Measurements from ENCODE around the gene MYL12B. TPM values are rescaled to one million over a fixed set of nuclear protein-coding genes. Genes with fewer than 3 reads are reported as not detected.
"Not testable (repeated sequence)": the region's sequence is repeated elsewhere in the genome, so short reads cannot be mapped to it uniquely, and the experiment has no call there.

Gene MYL12B
- 100 to 1,000 TPM; 184 to 194 TPM for total RNA-seq
- polyA plus RNA-seq = 100 to 1,000 TPM; 828 to 956 (median 830) TPM
- 149 to 279 (median 241) reads per million in 6 experiments for total RNA-seq

- Mint-ChIP-seq H3K9me3 (no peaks in the 10 kb centered on the region), H3K27me3 (no peaks in the 10 kb centered on the region), H3K27ac (peak within 1 kb of the TSS; percentile 97 to 100 (median 99)), H3K36me3 (peaks cover 6 to 21% (median 18%) of the 10 kb centered on the region in 3 donors), H3K4me1 (peaks cover 40 to 89% (median 84%) of the 10 kb centered on the region in 4 donors), H3K4me3 (peak within 1 kb of the TSS; percentile 91 to 100 (median 98))
- DNase-seq = peak; percentile 64 to 94 (median 77)
- ATAC-seq = peak; percentile 73 to 76
- POLR2A ChIA-PET = interaction anchor here (0.5 to 3.7 kb wide), 21 partner anchors 10 to 405 kb away, joined by 3 to 244 read pairs (median 5); partner anchors contain the start of gene MYL12A
These were observed at the start of gene MYL12B for GRCh38 chr18:3261373-3262233. TSS of gene MYL12B (plus strand) at chr18:3262133. CDS start at chr18:3272899, 10,766 bp downstream.

GRCh38 chr18:3212657-3213056 is 49.3 kb upstream of the MYL12B start:
- no peaks in the 10 kb centered on the region for H3K9me3 Mint-ChIP-seq
- H3K36me3 Mint-ChIP-seq = peaks cover 0 to 17% (median 3%) of the 10 kb centered on the region in 3 donors
- peak overlapping the region in 1 of 10 donors; percentile 43 for H3K4me3 Mint-ChIP-seq
- ATAC-seq (no peak), DNase-seq (no peak)
- POLR2A ChIA-PET = interaction anchor here (0.6 kb wide), 1 partner anchor 538 kb away, joined by 4 read pairs; no protein-coding TSS in a partner anchor
- peak overlapping the region in 8 of 10 donors; percentile 51 to 95 (median 84) for H3K27ac Mint-ChIP-seq
- no peaks in the 10 kb centered on the region for H3K27me3 Mint-ChIP-seq
- peaks cover 11 to 18% (median 16%) of the 10 kb centered on the region in 4 donors for H3K4me1 Mint-ChIP-seq

GRCh38 chr18:3213300-3214059 is 48.5 kb upstream of the MYL12B start:
- Mint-ChIP-seq H3K4me1 (peaks cover 11 to 18% (median 16%) of the 10 kb centered on the region in 4 donors), H3K27ac (peak overlapping the region; percentile 26 to 95 (median 83)), H3K4me3 (peak overlapping the region in 5 of 10 donors; percentile 3 to 43 (median 19)), H3K9me3 (no peaks in the 10 kb centered on the region), H3K27me3 (no peaks in the 10 kb centered on the region), H3K36me3 (peaks cover 0 to 17% (median 0%) of the 10 kb centered on the region in 3 donors)
- POLR2A ChIA-PET = interaction anchor here (0.6 to 0.8 kb wide), 2 partner anchors 35 to 539 kb away, joined by 3 to 4 read pairs; partner anchors contain the start of gene MYL12A
- DNase-seq (peak in 6 of 10 donors; percentile 2 to 72 (median 46)), ATAC-seq (peak; percentile 88 to 99)

GRCh38 chr18:3214855-3215637 is 46.9 kb upstream of the MYL12B start:
- Mint-ChIP-seq H3K36me3 (peaks cover 0 to 17% (median 0%) of the 10 kb centered on the region in 3 donors), H3K4me1 (peaks cover 6 to 16% (median 12%) of the 10 kb centered on the region in 4 donors), H3K9me3 (no peaks in the 10 kb centered on the region), H3K27ac (peak overlapping the region in 5 of 10 donors; percentile 6 to 67 (median 36)), H3K27me3 (no peaks in the 10 kb centered on the region), H3K4me3 (no peak overlapping the region)
- POLR2A ChIA-PET = no interaction called here
- DNase-seq (no peak), ATAC-seq (no peak)

- H3K4me3 Mint-ChIP-seq = no peak overlapping the region
- H3K4me1 Mint-ChIP-seq = peaks cover 3 to 16% (median 11%) of the 10 kb centered on the region in 4 donors
- ATAC-seq = no peak
- no peak for DNase-seq
- POLR2A ChIA-PET = no interaction called here
- H3K27me3 Mint-ChIP-seq = no peaks in the 10 kb centered on the region
- H3K27ac Mint-ChIP-seq = peak overlapping the region in 3 of 10 donors; percentile 32 to 70 (median 36)
- H3K36me3 Mint-ChIP-seq = peaks cover 0 to 5% (median 0%) of the 10 kb centered on the region in 3 donors
- H3K9me3 Mint-ChIP-seq = no peaks in the 10 kb centered on the region
These were observed 44.9 kb upstream of the MYL12B start for GRCh38 chr18:3216987-3217386.

GRCh38 chr18:3217948-3218647 is 43.8 kb upstream of the MYL12B start:
- Mint-ChIP-seq H3K27ac (peak overlapping the region in 3 of 10 donors; percentile 47 to 87 (median 66)), H3K4me3 (no peak overlapping the region), H3K36me3 (peaks cover 0 to 5% (median 0%) of the 10 kb centered on the region in 3 donors), H3K4me1 (peaks cover 2 to 13% (median 8%) of the 10 kb centered on the region in 4 donors), H3K9me3 (no peaks in the 10 kb centered on the region), H3K27me3 (no peaks in the 10 kb centered on the region)
- DNase-seq (no peak), ATAC-seq (no peak)
- POLR2A ChIA-PET = interaction anchor here (0.7 kb wide), 1 partner anchor 187 kb away, joined by 3 read pairs; no protein-coding TSS in a partner anchor

- POLR2A ChIA-PET = no interaction called here
- H3K27me3 Mint-ChIP-seq = no peaks in the 10 kb centered on the region
These were observed 43.1 kb upstream of the MYL12B start for GRCh38 chr18:3218819-3219218.

GRCh38 chr18:3219241-3219630 is 42.7 kb upstream of the MYL12B start:
- Mint-ChIP-seq H3K27me3 (no peaks in the 10 kb centered on the region), H3K4me1 (peaks cover 0 to 9% (median 1%) of the 10 kb centered on the region in 4 donors), H3K4me3 (no peak overlapping the region), H3K36me3 (peaks cover 0 to 4% (median 0%) of the 10 kb centered on the region in 3 donors), H3K9me3 (no peaks in the 10 kb centered on the region), H3K27ac (no peak overlapping the region)
- POLR2A ChIA-PET = no interaction called here
- no peak for ATAC-seq
- DNase-seq = no peak

More at GRCh38 chr18:3218819-3219218, 43.1 kb upstream of the MYL12B start:
- Mint-ChIP-seq H3K9me3 (no peaks in the 10 kb centered on the region), H3K27ac (peak overlapping the region in 1 of 10 donors; percentile 74), H3K4me3 (no peak overlapping the region), H3K4me1 (peaks cover 0 to 12% (median 2%) of the 10 kb centered on the region in 4 donors), H3K36me3 (peaks cover 0 to 5% (median 0%) of the 10 kb centered on the region in 3 donors)
- ATAC-seq (no peak), DNase-seq (no peak)

- DNase-seq (no peak), ATAC-seq (no peak)
- Mint-ChIP-seq H3K9me3 (no peaks in the 10 kb centered on the region), H3K4me1 (peaks cover 0 to 6% (median 1%) of the 10 kb centered on the region in 4 donors), H3K27ac (peak within 1 kb of the TSS in 1 of 10 donors; percentile 74), H3K4me3 (no peak within 1 kb of the TSS), H3K36me3 (peaks cover 0 to 2% (median 0%) of the 10 kb centered on the region in 3 donors), H3K27me3 (no peaks in the 10 kb centered on the region)
- POLR2A ChIA-PET = no interaction called here
These were observed 42.1 kb upstream of the MYL12B start, which contains the start of gene MYOM1 for GRCh38 chr18:3219631-3220335. TSS of gene MYOM1 (minus strand) at chr18:3219968. CDS start at chr18:3215223, 4,745 bp downstream.

GRCh38 chr18:3220868-3221267 is 41.1 kb upstream of the MYL12B start:
- H3K4me3 Mint-ChIP-seq, H3K4me1 Mint-ChIP-seq, H3K9me3 Mint-ChIP-seq, H3K27me3 Mint-ChIP-seq, H3K27ac Mint-ChIP-seq, POLR2A ChIA-PET, DNase-seq, H3K36me3 Mint-ChIP-seq, ATAC-seq: not testable (repeated sequence)

- Mint-ChIP-seq H3K27me3 (no peaks in the 10 kb centered on the region), H3K4me3 (no peak overlapping the region), H3K27ac (no peak overlapping the region), H3K4me1 (peaks cover 0 to 6% (median 1%) of the 10 kb centered on the region in 4 donors), H3K9me3 (no peaks in the 10 kb centered on the region), H3K36me3 (peaks cover 0 to 2% (median 0%) of the 10 kb centered on the region in 3 donors)
- ATAC-seq (no peak), DNase-seq (no peak)
- POLR2A ChIA-PET = no interaction called here
These were observed 40.4 kb upstream of the MYL12B start for GRCh38 chr18:3221496-3221895.

Data from naive thymus-derived CD8-positive, alpha-beta T cell (primary cell).